Heart right ventricle (tissue), 16 donors: Measurements from ENCODE around the gene C2orf72. TPM values are rescaled to one million over a fixed set of nuclear protein-coding genes. Genes with fewer than 3 reads are reported as not detected.
A peak's percentile ranks its signal among the peaks of the same experiment; 100 is the strongest.

ENCODE experiments used
- ATAC-seq, 8 donors: fragments of 200-7000 bp; cut with Tn5 transposase; one replicate each; pipeline ENCODE4 v1.9.1; 2020; ENCODE audit warnings: mild to moderate bottlenecking in 8 of 8, moderate library complexity in 8 of 8, moderate number of reproducible peaks in 1 of 8
- DNase-seq, 2 donors: peaks; one replicate each; pipeline ENCODE4 v3.0.0-alpha.2; 2020
- H3K27ac ChIP-seq, 10 donors: fragments of 200-600 bp; sonication (generic) in 2 of 10; one replicate each; pipeline versions ENCODE4 v1.5.0 to v1.8.0; 2020 to 2022; ENCODE audit warnings: mild to moderate bottlenecking in 3 of 10
- H3K27me3 ChIP-seq, 7 donors: fragments of 200-600 bp; one replicate each; pipeline ENCODE4 v1.8.0; 2021 to 2022; ENCODE audit warnings: mild to moderate bottlenecking in 2 of 7
- H3K36me3 ChIP-seq, 9 donors: fragments of 200-600 bp; sonication (generic) in 1 of 9; one replicate each; pipeline versions ENCODE4 v1.5.0 to v1.8.0; 2020 to 2022; ENCODE audit warnings: mild to moderate bottlenecking in 2 of 9
- H3K4me1 ChIP-seq, 9 donors: fragments of 200-600 bp; sonication (generic) in 1 of 9; one replicate each; pipeline versions ENCODE4 v1.5.0 to v1.8.0; 2020 to 2022; ENCODE audit warnings: mild to moderate bottlenecking in 4 of 9
- H3K4me3 ChIP-seq, 10 donors: fragments of 200-600 bp; sonication (generic) in 2 of 10; one replicate each; pipeline versions ENCODE4 v1.5.0 to v1.8.0; 2020 to 2022; ENCODE audit warnings: mild to moderate bottlenecking in 7 of 10, moderate library complexity in 2 of 10
- H3K9me3 ChIP-seq, 11 donors: fragments of 200-600 bp in 10 of 11; sonication (generic) in 2 of 11; one replicate each; pipeline versions ENCODE4 v1.5.0 to v1.8.0; 2013 to 2022; ENCODE audit warnings: mild to moderate bottlenecking in 2 of 11, control low read depth in 1 of 11, moderate library complexity in 1 of 11
- WGBS, 2 donors: extraction: QIAGEN DNeasy Blood & Tissue Kit; methylation state at CpG; one replicate each; pipeline ENCODE4 v1.1.7; 2013; ENCODE audit warnings: inconsistent platforms in 1 of 2; 5-methylcytosine and 5-hydroxymethylcytosine counted together
- intact Hi-C, 10 donors: fragments of 100-400 bp; cut with DNase I; formaldehyde crosslinking; loops; one replicate each; pipeline versions ENCODE4 v1.11.1 to v1.14.2; 2022
- polyA plus RNA-seq, 2 donors: library from polyadenylated mRNA; stranded (reverse); fragments of 200-250 nt; gene quantifications; one replicate each; pipeline ENCODE4 v1.2.3, GENCODE V29; 2013
- total RNA-seq, 10 donors: library from RNA; stranded (reverse); fragmentation: NEBNext Ultra II Directional in 3 of 10; extraction: Animal tissue kit (Norgen Biotek cat#: 25700) in 3 of 10; gene quantifications; one replicate each; pipeline versions ENCODE4 v1.2.1 to v1.2.4, GENCODE V29; 2021 to 2023
- TF ChIP-seq, protein P1 (sequence below), 9 donors: fragments of 200-600 bp; sonication (generic) in 2 of 9; IDR thresholded peaks; one replicate each; pipeline versions ENCODE4 v1.5.0 to v1.8.0; 2021 to 2022; ENCODE audit warnings: antibody characterized with exemption in 9 of 9, mild to moderate bottlenecking in 5 of 9, moderate library complexity in 1 of 9
- donor health status: Arrhythmogenic right ventricular cardiomyopathy.
- donor health status: ischemic (EF 13 %, LVEDD 7.1; RV severe dilation, severe dysfunction).
- donor health status: healthy with polysubstance abuse.
- donor health status: DM: no; HTN: yes; CAD: no.
- donor health status: DM: no; HTN: no; CAD: no.
- donor health status: ischemic (EF 25% LVEDD 6.9; RV normal size, moderate dysfunction).
- donor health status: ischemic (EF 25% LVEDD 5.7; RV mildly dilated, moderate dysfunction).
- donor health status: healthy.
- donor health status: DM: yes; HTN: yes; CAD: no.
- donor health status: Ischemic cardiomyopathy.
- donor health status: ischemic (EF 35%, LVEDD 5.7; RV mildly dilated, moderate dysfunction).
- donor health status: nonischemic (EF 11% LVEDD 7.7; RV severe dilation, severe dysfunction).
- donor health status: DM: yes; HTN: yes; CAD: no.
- donor health status: PGD.
- donor health status: ischemic (EF 29% LVEDD 5.4; RV normal size, mild dysfunction).
- donor health status: nonischemic (EF 23%, LVEDD 6.1; RV moderate dilation, normal function).

C2orf72 gene
- total and polyA plus RNA-seq, 12 donors, result 0.06 to 0.09 (median 0.07) TPM; not detected in 9

DNA sequence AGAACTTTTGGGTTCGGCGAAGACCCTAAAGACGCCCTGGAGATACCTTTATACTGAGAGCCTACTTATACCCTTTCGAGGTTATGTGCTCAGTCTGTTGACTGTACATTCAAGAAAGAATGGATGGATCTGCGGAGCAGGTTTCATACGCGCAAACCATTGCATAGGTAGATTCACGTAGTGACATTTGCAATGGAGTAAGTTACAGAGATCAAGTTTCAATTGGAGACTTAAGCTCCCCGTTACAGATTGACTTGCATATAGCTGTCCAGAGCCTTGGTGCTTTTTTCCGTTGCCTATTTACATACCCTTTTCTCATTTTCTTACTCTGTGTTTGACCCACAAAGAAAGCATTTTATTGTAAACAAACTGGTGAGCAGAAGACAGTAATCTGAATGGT, 20.3 kb downstream of the C2orf72 start:
- no peak for DNase-seq
- TF ChIP-seq, protein P1, sequence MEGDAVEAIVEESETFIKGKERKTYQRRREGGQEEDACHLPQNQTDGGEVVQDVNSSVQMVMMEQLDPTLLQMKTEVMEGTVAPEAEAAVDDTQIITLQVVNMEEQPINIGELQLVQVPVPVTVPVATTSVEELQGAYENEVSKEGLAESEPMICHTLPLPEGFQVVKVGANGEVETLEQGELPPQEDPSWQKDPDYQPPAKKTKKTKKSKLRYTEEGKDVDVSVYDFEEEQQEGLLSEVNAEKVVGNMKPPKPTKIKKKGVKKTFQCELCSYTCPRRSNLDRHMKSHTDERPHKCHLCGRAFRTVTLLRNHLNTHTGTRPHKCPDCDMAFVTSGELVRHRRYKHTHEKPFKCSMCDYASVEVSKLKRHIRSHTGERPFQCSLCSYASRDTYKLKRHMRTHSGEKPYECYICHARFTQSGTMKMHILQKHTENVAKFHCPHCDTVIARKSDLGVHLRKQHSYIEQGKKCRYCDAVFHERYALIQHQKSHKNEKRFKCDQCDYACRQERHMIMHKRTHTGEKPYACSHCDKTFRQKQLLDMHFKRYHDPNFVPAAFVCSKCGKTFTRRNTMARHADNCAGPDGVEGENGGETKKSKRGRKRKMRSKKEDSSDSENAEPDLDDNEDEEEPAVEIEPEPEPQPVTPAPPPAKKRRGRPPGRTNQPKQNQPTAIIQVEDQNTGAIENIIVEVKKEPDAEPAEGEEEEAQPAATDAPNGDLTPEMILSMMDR (IDR thresholded peaks at IDR 0.05), result no peak
- Histone ChIP-seq H3K4me1 (peaks cover 16 to 47% (median 30%) of the 10 kb centered on the region in 9 donors), H3K27me3 (no peaks in the 10 kb centered on the region), H3K36me3 (peaks cover 0 to 20% (median 12%) of the 10 kb centered on the region in 9 donors), H3K4me3 (peak overlapping the region; percentile 69 to 100 (median 97)), H3K27ac (peak overlapping the region in 8 of 10 donors; percentile 88 to 98 (median 95)), H3K9me3 (no peaks in the 10 kb centered on the region)
- WGBS, 2 donors, result 3 to 4% methylated on average over 10 of the region's 10 CpGs
- ATAC-seq, result no peak
- intact Hi-C loops, result loop anchor here in 3 of 10 donors (10.0 kb wide), 1 partner anchor 233 kb away; no protein-coding TSS in a partner anchor

DNA sequence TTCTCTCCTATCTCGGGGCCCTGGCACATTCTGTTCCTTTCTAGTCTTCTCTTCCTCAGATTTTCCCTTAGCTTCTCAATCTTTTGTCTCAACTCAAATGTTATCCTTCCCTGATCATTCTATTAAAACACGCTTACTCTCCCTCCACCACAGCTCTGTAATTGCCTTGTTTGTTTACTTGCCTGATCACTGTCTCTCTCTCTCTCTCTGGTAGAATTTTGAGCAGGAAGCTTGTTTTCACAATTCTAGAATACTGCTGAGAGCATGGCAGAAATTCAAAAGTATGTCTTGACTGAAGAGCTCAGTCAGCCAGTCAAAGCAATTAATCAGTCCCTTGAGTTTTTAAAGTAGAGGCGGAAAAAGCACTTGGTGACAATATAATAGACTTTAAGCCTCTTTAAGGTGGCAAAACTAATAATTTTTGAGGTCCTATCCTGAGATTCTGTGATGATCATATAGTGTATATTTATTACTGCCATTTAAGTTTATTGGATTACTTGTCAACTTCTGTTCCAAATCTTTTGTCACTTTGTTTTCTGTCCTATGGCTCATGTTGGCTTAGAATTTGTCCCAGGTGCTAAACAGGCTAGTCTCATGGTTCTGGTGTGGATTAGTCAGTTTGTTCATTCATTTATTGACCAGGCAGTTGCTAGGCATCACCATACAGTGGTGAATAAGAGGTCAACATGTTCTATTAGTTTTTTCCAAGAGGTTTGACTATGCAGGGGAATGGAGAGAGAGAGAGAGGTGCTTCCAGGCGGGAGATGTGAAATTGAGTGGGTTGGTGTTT, 21.6 kb downstream of the C2orf72 start:
- no peak for ATAC-seq
- DNase-seq, result no peak
- Histone ChIP-seq H3K27ac (no peak overlapping the region), H3K36me3 (peaks cover 0 to 33% (median 17%) of the 10 kb centered on the region in 9 donors), H3K4me1 (peaks cover 16 to 38% (median 30%) of the 10 kb centered on the region in 9 donors), H3K9me3 (no peaks in the 10 kb centered on the region), H3K27me3 (no peaks in the 10 kb centered on the region), H3K4me3 (peak overlapping the region in 3 of 10 donors; percentile 3 to 96 (median 5))
- TF ChIP-seq, protein P1 (IDR thresholded peaks at IDR 0.05), result no peak
- intact Hi-C loops, result loop anchor here in 3 of 10 donors (10.0 kb wide), 1 partner anchor 234 kb away; no protein-coding TSS in a partner anchor
- 75 to 85% methylated on average over 4 of the region's 4 CpGs for WGBS, 2 donors

DNA sequence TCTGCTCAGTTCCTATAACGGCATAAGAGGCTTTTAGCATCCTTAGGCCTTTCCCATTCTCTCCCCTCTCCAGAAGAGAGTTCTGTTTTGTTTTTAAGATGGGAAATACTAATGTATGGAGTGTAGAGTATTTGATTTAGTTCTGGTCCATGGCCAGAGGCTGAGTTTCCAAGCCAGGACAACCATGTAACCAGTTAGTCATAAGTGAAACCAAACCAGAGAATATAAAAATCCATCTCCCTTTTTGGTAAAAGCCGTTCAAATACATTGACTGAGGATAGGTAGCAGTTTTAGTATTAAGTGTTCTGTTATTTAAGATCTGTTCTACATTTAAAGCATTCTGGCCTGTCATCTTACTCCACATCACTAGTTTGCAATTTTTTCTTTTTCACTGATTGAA, 22.4 kb downstream of the C2orf72 start:
- peaks cover 0 to 41% (median 17%) of the 10 kb centered on the region in 9 donors for H3K36me3 ChIP-seq
- whole genome bisulfite sequencing, 2 donors, result 85 to 87% methylated on average over 2 of the region's 2 CpGs
- DNase-seq (no peak), ATAC-seq (no peak)
- TF ChIP-seq, protein P1 (IDR thresholded peaks at IDR 0.05), result no peak
- H3K4me3 ChIP-seq, result no peak overlapping the region
- H3K4me1 ChIP-seq, result peaks cover 16 to 38% (median 30%) of the 10 kb centered on the region in 9 donors
- no peak overlapping the region for H3K27ac ChIP-seq
- no peaks in the 10 kb centered on the region for H3K27me3 ChIP-seq
- intact Hi-C loops, result loop anchor here in 3 of 10 donors (10.0 kb wide), 1 partner anchor 235 kb away; no protein-coding TSS in a partner anchor
- no peaks in the 10 kb centered on the region for H3K9me3 ChIP-seq

DNA sequence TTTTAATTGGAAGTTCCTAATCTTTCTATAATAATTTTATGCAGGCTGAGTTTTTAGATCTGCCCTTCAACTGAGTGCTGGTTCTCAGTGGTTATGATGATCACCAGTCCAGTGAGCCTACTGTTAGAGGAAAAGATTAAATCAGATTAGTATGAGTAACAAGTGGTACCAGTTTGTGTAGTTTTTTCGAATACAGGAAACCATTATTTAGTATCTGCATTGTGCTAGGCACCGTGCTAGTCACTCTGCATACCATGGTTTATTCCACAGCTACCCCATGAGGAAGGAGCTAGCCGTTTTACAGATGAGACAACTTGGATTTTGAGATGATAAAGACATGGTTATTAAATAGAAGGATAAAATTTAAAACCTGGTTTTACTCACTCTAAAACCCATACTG, 25.5 kb downstream of the C2orf72 start:
- intact Hi-C loops, result no loop called here
- DNase-seq (no peak), ATAC-seq (no peak)
- Histone ChIP-seq H3K36me3 (peaks cover 0 to 72% (median 32%) of the 10 kb centered on the region in 9 donors), H3K27ac (no peak overlapping the region), H3K9me3 (no peaks in the 10 kb centered on the region), H3K4me1 (peaks cover 13 to 35% (median 24%) of the 10 kb centered on the region in 9 donors), H3K27me3 (no peaks in the 10 kb centered on the region), H3K4me3 (no peak overlapping the region)
- WGBS, 2 donors, result 80 to 83% methylated on average over 3 of the region's 3 CpGs
- TF ChIP-seq, protein P1 (IDR thresholded peaks at IDR 0.05), result no peak
